ENCODE measurements around the gene IPO5. TPM values are rescaled to one million over a fixed set of nuclear protein-coding genes. Genes with fewer than 3 reads are reported as not detected.

Gene IPO5
- polyA plus RNA-seq, 3 donors, result 17.5 to 21.6 (median 20.7) TPM

DNA sequence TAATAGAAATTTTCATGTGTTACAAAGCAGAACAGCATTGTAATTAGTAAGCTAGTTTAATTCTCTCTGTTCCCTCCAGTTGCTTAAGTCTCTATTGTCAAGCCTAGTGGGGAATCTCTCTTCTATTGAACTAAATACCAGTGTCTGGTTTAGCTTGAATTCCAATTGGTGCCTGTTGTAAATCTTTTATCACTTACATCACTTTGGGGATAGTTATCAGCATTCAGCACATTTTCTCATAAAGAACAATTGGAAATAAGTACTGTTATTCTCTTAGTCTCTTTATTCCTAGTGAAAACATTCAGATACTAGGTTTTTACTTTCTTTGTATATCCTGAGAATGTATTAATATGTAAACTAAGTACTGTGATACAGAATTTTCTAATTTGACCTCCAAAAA is 25.2 kb downstream of the IPO5 start:
- H3K4me2 ChIP-seq (replicated peaks; ENCODE audit: extremely low read depth, low read length, poor library complexity, severe bottlenecking), result no peak overlapping the region

DNA sequence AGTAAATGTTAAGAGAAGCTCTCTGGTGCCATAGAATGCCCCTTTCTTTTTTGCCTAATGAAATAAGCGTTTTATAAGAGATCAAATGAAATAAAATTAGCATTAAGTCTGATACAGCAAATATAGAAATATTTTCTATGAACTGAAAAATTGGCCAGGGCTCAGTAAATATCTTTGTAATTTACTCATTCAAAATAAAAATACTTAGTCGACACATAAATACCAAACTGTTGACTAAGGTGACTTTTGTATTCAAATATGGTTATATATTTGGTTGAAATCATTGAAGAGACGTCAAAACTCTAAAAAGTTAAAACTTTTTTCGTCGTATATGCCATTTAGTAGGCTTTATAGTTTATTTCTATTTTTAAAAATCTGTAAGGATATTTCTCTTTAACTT is 25.6 kb downstream of the IPO5 start:
- DNase-seq, result no peak
- TF ChIP-seq, protein P1, sequence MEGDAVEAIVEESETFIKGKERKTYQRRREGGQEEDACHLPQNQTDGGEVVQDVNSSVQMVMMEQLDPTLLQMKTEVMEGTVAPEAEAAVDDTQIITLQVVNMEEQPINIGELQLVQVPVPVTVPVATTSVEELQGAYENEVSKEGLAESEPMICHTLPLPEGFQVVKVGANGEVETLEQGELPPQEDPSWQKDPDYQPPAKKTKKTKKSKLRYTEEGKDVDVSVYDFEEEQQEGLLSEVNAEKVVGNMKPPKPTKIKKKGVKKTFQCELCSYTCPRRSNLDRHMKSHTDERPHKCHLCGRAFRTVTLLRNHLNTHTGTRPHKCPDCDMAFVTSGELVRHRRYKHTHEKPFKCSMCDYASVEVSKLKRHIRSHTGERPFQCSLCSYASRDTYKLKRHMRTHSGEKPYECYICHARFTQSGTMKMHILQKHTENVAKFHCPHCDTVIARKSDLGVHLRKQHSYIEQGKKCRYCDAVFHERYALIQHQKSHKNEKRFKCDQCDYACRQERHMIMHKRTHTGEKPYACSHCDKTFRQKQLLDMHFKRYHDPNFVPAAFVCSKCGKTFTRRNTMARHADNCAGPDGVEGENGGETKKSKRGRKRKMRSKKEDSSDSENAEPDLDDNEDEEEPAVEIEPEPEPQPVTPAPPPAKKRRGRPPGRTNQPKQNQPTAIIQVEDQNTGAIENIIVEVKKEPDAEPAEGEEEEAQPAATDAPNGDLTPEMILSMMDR (IDR thresholded peaks at IDR 0.05), result no peak
- no peaks in the 10 kb centered on the region for H3K9me3 ChIP-seq (replicated peaks in 1 of 2; ENCODE audit: control insufficient read depth in 1 of 2, insufficient read depth in 1 of 2, low read length in 2 of 2)
- Mint-ChIP-seq H3K27ac (no peak overlapping the region), H3K9me3 (no peaks in the 10 kb centered on the region), H3K4me1 (peaks cover 16% of the 10 kb centered on the region), H3K4me3 (no peak overlapping the region), H3K27me3 (ENCODE audit: low read depth in 3 of 3) (peaks cover 4 to 9% (median 4%) of the 10 kb centered on the region in 3 donors), H3K36me3 (peaks cover 6 to 8% of the 10 kb centered on the region in 2 donors)
- H4K20me1 ChIP-seq (ENCODE audit: insufficient read depth, low read length), result no peaks in the 10 kb centered on the region
- no peak overlapping the region for H3K27ac ChIP-seq (ENCODE audit: low read depth in 1 of 2, low read length in 2 of 2)
- no CpG with 5 or more reads among the region's 5 CpGs for WGBS (ENCODE audit: insufficient coverage)
- H3K27me3 ChIP-seq (ENCODE audit: control insufficient read depth in 2 of 2, insufficient read depth in 2 of 2, low read length in 2 of 2), result no peaks in the 10 kb centered on the region
- H3K4me3 ChIP-seq (replicated peaks in 1 of 3; ENCODE audit: low read depth in 2 of 3, low read length in 3 of 3), result no peak overlapping the region
- H2AFZ ChIP-seq (ENCODE audit: insufficient read depth, low read depth, low read length, poor library complexity, severe bottlenecking), result no peak overlapping the region
- peaks cover 2 to 18% of the 10 kb centered on the region in 2 donors for H3K36me3 ChIP-seq (replicated peaks in 1 of 2; ENCODE audit: control insufficient read depth in 1 of 2, insufficient read depth in 2 of 2, low read length in 2 of 2)
- no peak overlapping the region for H3K4me2 ChIP-seq (replicated peaks; ENCODE audit: extremely low read depth, low read length, poor library complexity, severe bottlenecking)
- peaks cover 41% of the 10 kb centered on the region for H3K79me2 ChIP-seq (ENCODE audit: insufficient read depth, low read length)
- intact Hi-C loops (cut with micrococcal nuclease), result loop anchor here (10.0 kb wide), 1 partner anchor 544 kb away; the partner anchor contains the start of gene RAP2A (in 2 of the 2)
- peaks cover 15 to 21% of the 10 kb centered on the region in 2 donors for H3K4me1 ChIP-seq (ENCODE audit: control insufficient read depth in 1 of 2, insufficient read depth in 2 of 2, low read length in 2 of 2)
- H3K9ac ChIP-seq (ENCODE audit: insufficient read depth, low read length, poor library complexity, severe bottlenecking), result no peak overlapping the region

More for the DNA sequence above, 25.2 kb downstream of the IPO5 start:
- H4K20me1 ChIP-seq (ENCODE audit: insufficient read depth, low read length), result no peaks in the 10 kb centered on the region
- H2AFZ ChIP-seq (ENCODE audit: insufficient read depth, low read depth, low read length, poor library complexity, severe bottlenecking), result no peak overlapping the region
- H3K9me3 Mint-ChIP-seq, result no peaks in the 10 kb centered on the region
- H3K27ac ChIP-seq (ENCODE audit: low read depth in 1 of 2, low read length in 2 of 2), result no peak overlapping the region
- peaks cover 16% of the 10 kb centered on the region for H3K4me1 Mint-ChIP-seq
- H3K4me3 ChIP-seq (replicated peaks in 1 of 3; ENCODE audit: low read depth in 2 of 3, low read length in 3 of 3), result no peak overlapping the region
- H3K36me3 ChIP-seq (replicated peaks in 1 of 2; ENCODE audit: control insufficient read depth in 1 of 2, insufficient read depth in 2 of 2, low read length in 2 of 2), result peaks cover 2 to 17% of the 10 kb centered on the region in 2 donors
- TF ChIP-seq, protein P1 (IDR thresholded peaks at IDR 0.05), result no peak
- no peaks in the 10 kb centered on the region for H3K27me3 ChIP-seq (ENCODE audit: control insufficient read depth in 2 of 2, insufficient read depth in 2 of 2, low read length in 2 of 2)
- intact Hi-C loops (cut with micrococcal nuclease), result loop anchor here (10.0 kb wide), 1 partner anchor 544 kb away; the partner anchor contains the start of gene RAP2A (in 2 of the 2)
- peaks cover 4 to 9% (median 4%) of the 10 kb centered on the region in 3 donors for H3K27me3 Mint-ChIP-seq (ENCODE audit: low read depth in 3 of 3)
- no peak overlapping the region for H3K9ac ChIP-seq (ENCODE audit: insufficient read depth, low read length, poor library complexity, severe bottlenecking)
- H3K9me3 ChIP-seq (replicated peaks in 1 of 2; ENCODE audit: control insufficient read depth in 1 of 2, insufficient read depth in 1 of 2, low read length in 2 of 2), result no peaks in the 10 kb centered on the region
- peaks cover 41% of the 10 kb centered on the region for H3K79me2 ChIP-seq (ENCODE audit: insufficient read depth, low read length)
- H3K4me3 Mint-ChIP-seq, result no peak overlapping the region
- peaks cover 15 to 21% of the 10 kb centered on the region in 2 donors for H3K4me1 ChIP-seq (ENCODE audit: control insufficient read depth in 1 of 2, insufficient read depth in 2 of 2, low read length in 2 of 2)
- DNase-seq, result no peak
- H3K27ac Mint-ChIP-seq, result no peak overlapping the region
- peaks cover 6 to 8% of the 10 kb centered on the region in 2 donors for H3K36me3 Mint-ChIP-seq
